Kidney (tissue), 14 donors: ENCODE data around the gene UNC119B. TPM values are rescaled to one million over a fixed set of nuclear protein-coding genes. Genes with fewer than 3 reads are reported as not detected.

Experiments used
- DNase-seq, 5 donors: peaks; one replicate each; pipeline ENCODE4 v3.0.0-alpha.2; 2013 to 2020
- FAIRE-seq: peaks from 2 replicates; lab custom pipeline; 2012; peaks lifted over from hg19 to GRCh38; lab: Jason Lieb, UNC
- H3K27ac ChIP-seq, 2 donors: one replicate each; pipeline ENCODE4 v1.7.0; 2013; ENCODE audit warnings: low read depth in 2 of 2, low read length in 2 of 2, inconsistent platforms in 1 of 2
- H3K27me3 ChIP-seq: one replicate; pipeline ENCODE4 v1.7.1; 2013; ENCODE audit warnings: low read length, inconsistent platforms; ENCODE audit not compliant: control insufficient read depth, insufficient read depth
- H3K36me3 ChIP-seq, 3 donors: one replicate each; pipeline versions ENCODE4 v1.7.0 to v1.7.1; 2013; ENCODE audit warnings: low read length in 3 of 3, control low read depth in 1 of 3, inconsistent platforms in 1 of 3; ENCODE audit not compliant: insufficient read depth in 3 of 3, control insufficient read depth in 2 of 3
- H3K4me1 ChIP-seq, 3 donors: one replicate each; pipeline versions ENCODE4 v1.7.0 to v1.7.1; 2013; ENCODE audit warnings: low read length in 3 of 3, inconsistent platforms in 1 of 3, low read depth in 1 of 3; ENCODE audit not compliant: control insufficient read depth in 2 of 3, insufficient read depth in 2 of 3
- H3K4me3 ChIP-seq, 3 donors: one replicate each; pipeline versions ENCODE4 v1.7.0 to v1.8.1; 2013; ENCODE audit warnings: low read length in 3 of 3, control low read depth in 1 of 3, inconsistent platforms in 1 of 3
- H3K9ac ChIP-seq, 3 donors: one replicate each; pipeline versions ENCODE4 v1.7.0 to v1.7.1; 2013; ENCODE audit warnings: low read length in 3 of 3, control low read depth in 1 of 3, inconsistent platforms in 1 of 3
- H3K9me3 ChIP-seq, 3 donors: one replicate each; pipeline versions ENCODE4 v1.7.0 to v1.7.1; 2013; ENCODE audit warnings: low read length in 3 of 3, control low read depth in 1 of 3, inconsistent platforms in 1 of 3; ENCODE audit not compliant: control insufficient read depth in 2 of 3, insufficient read depth in 1 of 3
- CTCF ChIP-seq: IDR thresholded peaks from 3 replicates; pipeline ENCODE4 v1.5.1; 2012; ENCODE audit warnings: mild to moderate bottlenecking, moderate library complexity, borderline replicate concordance; ENCODE audit not compliant: insufficient read depth; ENCODE audit errors: extremely low read depth
- intact Hi-C: fragments of 100-400 bp; cut with DNase I; formaldehyde crosslinking; loops from one replicate; pipeline ENCODE4 v1.11.1; 2022
- polyA plus RNA-seq: library from polyadenylated mRNA; stranded (reverse); fragments of 350-450 nt; fragmentation: Illumina TruSeq; extraction: RNeasy Lipid Tissue Mini Kit (QIAGEN cat#74804); gene quantifications from one replicate; pipeline ENCODE4 v1.2.3, GENCODE V29; 2014; ENCODE audit warnings: low read depth, low replicate concordance; ENCODE audit not compliant: insufficient read depth
- total RNA-seq: library from RNA; stranded (reverse); fragmentation: NEBNext Ultra II Directional; extraction: Animal tissue kit (Norgen Biotek cat#: 25700); gene quantifications from one replicate; pipeline ENCODE4 v1.2.1, GENCODE V29; 2021
- donor health status: control.
- donor health status: control.
- donor health status: control.
- donor health status: control.
- donor health status: control.
- donor health status: DM: yes; HTN: yes; CAD: no.
- donor health status: Normal renal cell carcinoma (clear cell type).

UNC119B gene
- total and polyA plus RNA-seq, 2 donors from 2014 or later = 29.4 to 44.5 TPM

GRCh38 chr12:120766566-120766965 is 56.3 kb downstream of the UNC119B start:
- Histone ChIP-seq H3K4me3 (no peak overlapping the region), H3K36me3 (peaks cover 17 to 54% (median 35%) of the 10 kb centered on the region in 3 donors), H3K9ac (no peak overlapping the region), H3K27me3 (no peaks in the 10 kb centered on the region), H3K4me1 (peaks cover 0 to 5% (median 0%) of the 10 kb centered on the region in 3 donors), H3K9me3 (no peaks in the 10 kb centered on the region), H3K27ac (no peak overlapping the region)
- FAIRE-seq (no peak), DNase-seq (no peak)
- intact Hi-C loops = no loop called here
- TF ChIP-seq CTCF = no peak

GRCh38 chr12:120767071-120768024 is 57.1 kb downstream of the UNC119B start:
- DNase-seq (peak in 3 of 5 donors; percentile 28 to 52 (median 42)), FAIRE-seq (no peak)
- no peak for TF ChIP-seq CTCF
- intact Hi-C loops = no loop called here
- no peak overlapping the region for H3K4me3 ChIP-seq
- H3K27ac ChIP-seq = no peak overlapping the region
- no peaks in the 10 kb centered on the region for H3K4me1 ChIP-seq
- H3K9ac ChIP-seq = no peak overlapping the region
- no peaks in the 10 kb centered on the region for H3K9me3 ChIP-seq
- peaks cover 17 to 47% (median 35%) of the 10 kb centered on the region in 3 donors for H3K36me3 ChIP-seq
- H3K27me3 ChIP-seq = no peaks in the 10 kb centered on the region

GRCh38 chr12:120771097-120771496 is 60.8 kb downstream of the UNC119B start:
- no peak overlapping the region for H3K27ac ChIP-seq
- H3K9me3 ChIP-seq = no peaks in the 10 kb centered on the region
- TF ChIP-seq CTCF = no peak
- H3K4me1 ChIP-seq = peaks cover 2 to 9% (median 5%) of the 10 kb centered on the region in 3 donors
- DNase-seq (peak in 1 of 5 donors; percentile 55), FAIRE-seq (no peak)
- no peaks in the 10 kb centered on the region for H3K27me3 ChIP-seq
- intact Hi-C loops = no loop called here
- H3K4me3 ChIP-seq = no peak overlapping the region
- H3K36me3 ChIP-seq = peaks cover 17 to 26% (median 18%) of the 10 kb centered on the region in 3 donors
- H3K9ac ChIP-seq = no peak overlapping the region

Other genes with a start within 250 kb of the UNC119B start
- gene SRSF9, start 240.7 kb upstream of the UNC119B start, total RNA-seq = 144 TPM
- gene SRSF9, start 240.7 kb upstream of the UNC119B start, polyA plus RNA-seq = 151 TPM
- 258 TPM for gene DYNLL1, start 214.3 kb upstream of the UNC119B start, total RNA-seq
- 757 TPM for gene DYNLL1, start 214.3 kb upstream of the UNC119B start, polyA plus RNA-seq
- gene COQ5, start 181.3 kb upstream of the UNC119B start, total RNA-seq = 26.5 TPM
- gene COQ5, start 181.3 kb upstream of the UNC119B start, polyA plus RNA-seq = 60.8 TPM
- gene RNF10, start 176.1 kb upstream of the UNC119B start, total RNA-seq = 229 TPM
- 220 TPM for gene RNF10, start 176.1 kb upstream of the UNC119B start, polyA plus RNA-seq
- 50.0 TPM for gene POP5, start 129.1 kb upstream of the UNC119B start, total RNA-seq
- gene POP5, start 129.1 kb upstream of the UNC119B start, polyA plus RNA-seq = 111 TPM
- gene CABP1, start 69.8 kb upstream of the UNC119B start, total RNA-seq = 2.0 TPM
- gene CABP1, start 69.8 kb upstream of the UNC119B start, polyA plus RNA-seq = 24.1 TPM
- gene MLEC, start 23.3 kb upstream of the UNC119B start, total RNA-seq = 146 TPM
- gene MLEC, start 23.3 kb upstream of the UNC119B start, polyA plus RNA-seq = 60.3 TPM
- gene ACADS, start 15.4 kb downstream of the UNC119B start, total RNA-seq = 24.4 TPM
- gene ACADS, start 15.4 kb downstream of the UNC119B start, polyA plus RNA-seq = 133 TPM
- gene SPPL3, start 193.9 kb downstream of the UNC119B start, total RNA-seq = 51.9 TPM
- 23.8 TPM for gene SPPL3, start 193.9 kb downstream of the UNC119B start, polyA plus RNA-seq